SU-DHL-6 (cell line): ENCODE results near the gene ZNF552.

Experiments used
- EZH2phosphoT487 ChIP-seq: fragments of 200-600 bp; sonication (generic), shearing (Covaris generic); conservative IDR thresholded peaks from 2 replicates; pipeline ENCODE4 v1.6.1; 2018; ENCODE audit warnings: mild to moderate bottlenecking, antibody characterized with exemption, low read length, moderate library complexity, mixed read lengths
- TF ChIP-seq, protein P1 (sequence below): fragments of 200-600 bp; sonication (generic); IDR thresholded peaks from one replicate; pipeline ENCODE4 v1.5.1; 2017; ENCODE audit warnings: antibody characterized with exemption, mild to moderate bottlenecking, low read length, moderate library complexity; ENCODE audit not compliant: insufficient read depth, poor library complexity, severe bottlenecking

DNA sequence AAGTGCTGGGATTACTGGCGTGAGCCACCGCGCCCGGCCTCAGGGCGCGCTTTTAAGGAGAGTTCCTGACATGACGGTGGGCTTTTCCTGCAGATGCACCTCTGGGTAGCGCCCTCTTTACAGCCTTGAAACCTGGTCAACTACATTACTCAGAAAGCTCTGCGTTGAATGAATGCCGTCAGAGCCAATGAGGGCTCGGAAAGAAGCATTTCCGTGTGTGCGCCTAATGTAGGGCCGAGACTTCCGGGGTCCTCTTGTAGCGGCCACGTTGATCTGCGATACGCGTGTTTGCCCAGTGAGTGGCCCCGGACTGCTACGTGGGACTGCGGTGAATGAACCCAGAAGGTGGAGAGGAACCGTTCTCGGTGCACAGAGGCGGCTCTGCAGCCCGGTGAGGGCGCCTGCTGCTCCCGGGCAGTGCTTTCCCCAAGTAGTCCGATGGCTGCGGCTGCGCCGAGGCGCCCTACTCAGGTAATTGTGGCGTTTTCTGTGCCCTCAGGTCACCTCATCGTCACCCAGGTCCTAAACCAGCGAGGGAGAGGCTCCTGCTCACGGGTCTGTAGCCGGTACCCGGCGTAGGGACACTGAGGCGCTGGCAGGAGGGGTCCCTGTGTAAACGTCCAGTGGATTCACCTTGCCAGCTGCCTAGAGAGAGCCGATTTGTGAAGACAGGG lies 4.9 kb upstream of the ZNF552 start:
- TF ChIP-seq, protein P1, sequence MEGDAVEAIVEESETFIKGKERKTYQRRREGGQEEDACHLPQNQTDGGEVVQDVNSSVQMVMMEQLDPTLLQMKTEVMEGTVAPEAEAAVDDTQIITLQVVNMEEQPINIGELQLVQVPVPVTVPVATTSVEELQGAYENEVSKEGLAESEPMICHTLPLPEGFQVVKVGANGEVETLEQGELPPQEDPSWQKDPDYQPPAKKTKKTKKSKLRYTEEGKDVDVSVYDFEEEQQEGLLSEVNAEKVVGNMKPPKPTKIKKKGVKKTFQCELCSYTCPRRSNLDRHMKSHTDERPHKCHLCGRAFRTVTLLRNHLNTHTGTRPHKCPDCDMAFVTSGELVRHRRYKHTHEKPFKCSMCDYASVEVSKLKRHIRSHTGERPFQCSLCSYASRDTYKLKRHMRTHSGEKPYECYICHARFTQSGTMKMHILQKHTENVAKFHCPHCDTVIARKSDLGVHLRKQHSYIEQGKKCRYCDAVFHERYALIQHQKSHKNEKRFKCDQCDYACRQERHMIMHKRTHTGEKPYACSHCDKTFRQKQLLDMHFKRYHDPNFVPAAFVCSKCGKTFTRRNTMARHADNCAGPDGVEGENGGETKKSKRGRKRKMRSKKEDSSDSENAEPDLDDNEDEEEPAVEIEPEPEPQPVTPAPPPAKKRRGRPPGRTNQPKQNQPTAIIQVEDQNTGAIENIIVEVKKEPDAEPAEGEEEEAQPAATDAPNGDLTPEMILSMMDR, result no peak
- no peak for TF ChIP-seq EZH2phosphoT487
